Activated CD8-positive, alpha-beta T cell treated with anti-CD3 and anti-CD28 coated beads for 36 hours (primary cell): Measurements from ENCODE around the gene SLC30A10. TPM values are rescaled to one million over a fixed set of nuclear protein-coding genes. Genes with fewer than 3 reads are reported as not detected.

Experiments used
- ATAC-seq: fragments of 200-7000 bp; cut with Tn5 transposase; one replicate; pipeline ENCODE4 v1.10.0; 2021; ENCODE audit warnings: mild to moderate bottlenecking, moderate library complexity
- CTCF ChIA-PET: fragments of 350-600 bp; sonication (Branson Sonifier 250); formaldehyde crosslinking; loops from one replicate; lab custom pipeline; 2021; ENCODE audit warnings: antibody characterized with exemption; lab: Charles Lee
- POLR2A ChIA-PET: fragments of 350-600 bp; sonication (Branson Sonifier 250); formaldehyde crosslinking; loops from one replicate; lab custom pipeline; 2021; ENCODE audit warnings: antibody characterized with exemption; lab: Charles Lee
- DNase-seq: peaks from one replicate; pipeline ENCODE4 v3.0.0-alpha.2; 2020
- H3K27ac Mint-ChIP-seq: one replicate; pipeline ENCODE4 v1.8.0; 2021; ENCODE audit warnings: mild to moderate bottlenecking, mixed read lengths
- H3K27me3 Mint-ChIP-seq: one replicate; pipeline ENCODE4 v1.8.0; 2021; ENCODE audit warnings: mixed read lengths
- H3K36me3 Mint-ChIP-seq: one replicate; pipeline ENCODE4 v1.8.0; 2021; ENCODE audit warnings: low read depth, mixed read lengths
- H3K4me1 Mint-ChIP-seq: one replicate; pipeline ENCODE4 v1.8.0; 2021; ENCODE audit warnings: low read depth, mixed read lengths
- H3K4me3 Mint-ChIP-seq: one replicate; pipeline ENCODE4 v1.8.0; 2021; ENCODE audit warnings: mild to moderate bottlenecking, moderate library complexity, mixed read lengths
- H3K9me3 Mint-ChIP-seq: one replicate; pipeline ENCODE4 v1.8.0; 2021; ENCODE audit warnings: mixed read lengths
- CTCF ChIP-seq: fragments of 200-600 bp; IDR thresholded peaks from one replicate; pipeline ENCODE4 v1.8.0; 2022; ENCODE audit warnings: antibody characterized with exemption, mild to moderate bottlenecking
- intact Hi-C: fragments of 100-400 bp; cut with micrococcal nuclease; formaldehyde crosslinking; loops from one replicate; pipeline ENCODE4 v1.10.0; 2022
- total RNA-seq, 2 experiments: library from RNA; stranded (reverse); gene quantifications; one replicate each; pipeline ENCODE4 v1.2.3, GENCODE V29; 2021

Gene SLC30A10
- total RNA-seq, 2 experiments from 2014 or later, result not detected

DNA sequence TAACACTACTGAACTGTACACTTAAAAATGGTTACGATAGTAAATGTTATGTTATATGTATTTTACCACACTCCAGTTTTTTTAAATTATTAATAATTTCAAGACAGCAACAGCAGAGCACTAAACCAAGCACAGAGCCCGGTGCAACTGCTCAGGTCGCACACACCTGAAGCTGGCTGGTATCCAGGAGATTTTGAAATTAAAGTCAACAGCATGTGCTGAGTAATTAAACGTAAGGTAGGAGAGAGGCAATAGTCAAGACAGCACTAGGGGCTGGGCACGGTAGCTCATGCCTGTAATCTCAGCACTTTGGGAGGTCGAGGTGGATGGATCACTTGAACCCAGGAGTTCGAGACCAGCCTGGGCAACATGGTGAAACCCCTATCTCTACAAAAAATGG lies 35.1 kb upstream of the SLC30A10 start:
- no peak overlapping the region for H3K4me3 Mint-ChIP-seq
- DNase-seq, result no peak
- H3K4me1 Mint-ChIP-seq, result peaks cover 10% of the 10 kb centered on the region
- TF ChIP-seq CTCF, result no peak
- POLR2A ChIA-PET, result no interaction called here
- no peaks in the 10 kb centered on the region for H3K27me3 Mint-ChIP-seq
- ATAC-seq, result no peak
- CTCF ChIA-PET, result interaction anchor here (1.4 kb wide), 1 partner anchor 34 kb away, joined by 3 read pairs; no protein-coding TSS in a partner anchor
- H3K36me3 Mint-ChIP-seq, result peaks cover 13% of the 10 kb centered on the region
- intact Hi-C loops, result no loop called here
- H3K9me3 Mint-ChIP-seq, result no peaks in the 10 kb centered on the region
- H3K27ac Mint-ChIP-seq, result no peak overlapping the region

DNA sequence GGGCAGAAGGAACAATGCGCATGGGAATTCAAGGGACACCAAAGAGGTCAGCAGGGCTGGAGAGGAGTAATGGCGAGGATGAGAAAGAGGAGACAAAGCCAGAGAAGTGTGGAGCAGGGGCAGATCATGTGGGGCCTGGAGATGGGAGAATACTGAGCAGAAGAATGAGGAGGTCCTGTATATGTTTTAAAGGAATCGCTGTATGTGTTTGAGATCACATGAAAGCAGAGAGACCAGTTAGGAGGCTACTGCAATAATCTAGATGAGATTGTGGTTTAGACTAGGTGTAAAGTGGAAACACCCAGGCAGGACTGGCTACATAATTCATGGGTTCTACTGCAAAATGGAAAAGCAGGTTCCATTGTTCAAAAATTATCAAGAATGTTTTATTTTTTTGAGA lies 33.3 kb upstream of the SLC30A10 start:
- H3K36me3 Mint-ChIP-seq, result no peaks in the 10 kb centered on the region
- peak; percentile 56 for ATAC-seq

GRCh38 chr1:219959540-219960203 lies 31.3 kb upstream of the SLC30A10 start:
- Mint-ChIP-seq H3K27ac (no peak overlapping the region), H3K4me3 (no peak overlapping the region), H3K27me3 (no peaks in the 10 kb centered on the region), H3K9me3 (no peaks in the 10 kb centered on the region), H3K36me3 (no peaks in the 10 kb centered on the region), H3K4me1 (no peaks in the 10 kb centered on the region)
- TF ChIP-seq CTCF, result no peak
- ChIA-PET CTCF (no interaction called here), POLR2A (no interaction called here)
- peak; percentile 9 for DNase-seq
- intact Hi-C loops, result no loop called here
- peak; percentile 51 for ATAC-seq

More for the DNA sequence above, 33.3 kb upstream of the SLC30A10 start:
- ChIA-PET POLR2A (no interaction called here), CTCF (no interaction called here)
- H3K9me3 Mint-ChIP-seq, result no peaks in the 10 kb centered on the region
- H3K27ac Mint-ChIP-seq, result no peak overlapping the region
- no peaks in the 10 kb centered on the region for H3K4me1 Mint-ChIP-seq
- TF ChIP-seq CTCF, result no peak
- H3K4me3 Mint-ChIP-seq, result no peak overlapping the region
- no peaks in the 10 kb centered on the region for H3K27me3 Mint-ChIP-seq
- intact Hi-C loops, result no loop called here
- DNase-seq, result no peak

DNA sequence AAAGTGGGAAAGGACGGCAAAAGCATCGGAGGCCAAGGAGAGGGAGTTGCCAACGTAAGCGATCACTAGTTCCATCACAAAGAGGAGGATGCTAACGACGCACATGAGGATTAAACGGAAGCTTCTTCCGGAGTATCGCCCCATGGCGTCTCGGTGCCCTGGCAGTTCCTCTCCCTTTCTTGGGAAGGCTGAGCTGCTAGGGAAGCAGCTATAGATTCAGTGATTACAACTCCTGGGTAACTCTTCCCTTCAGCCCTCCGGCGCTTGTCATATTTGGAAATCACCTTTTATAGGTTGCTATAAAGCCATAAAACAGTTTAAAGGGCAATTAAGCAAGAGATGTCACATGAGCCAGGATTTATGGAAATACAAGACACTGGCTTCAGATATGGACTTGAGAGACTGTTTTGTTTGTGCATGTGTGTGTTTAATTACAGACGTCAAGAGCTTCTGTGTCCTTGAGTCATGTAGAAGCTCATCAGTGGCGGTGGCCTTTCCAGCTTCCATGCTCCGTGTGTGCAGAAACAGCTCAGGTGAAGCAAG lies 30.6 kb upstream of the SLC30A10 start:
- ATAC-seq, result no peak
- POLR2A ChIA-PET, result no interaction called here

More for the DNA sequence above, 30.6 kb upstream of the SLC30A10 start:
- Mint-ChIP-seq H3K27me3 (no peaks in the 10 kb centered on the region), H3K9me3 (no peaks in the 10 kb centered on the region), H3K4me1 (no peaks in the 10 kb centered on the region), H3K4me3 (no peak overlapping the region), H3K36me3 (no peaks in the 10 kb centered on the region), H3K27ac (no peak overlapping the region)
- CTCF ChIA-PET, result no interaction called here
- no peak for DNase-seq
- no peak for TF ChIP-seq CTCF
- intact Hi-C loops, result no loop called here
